ENCODE measurements around the gene KCNH2. TPM values are rescaled to one million over a fixed set of nuclear protein-coding genes. Genes with fewer than 3 reads are reported as not detected.

The KCNH2 gene
- total and polyA plus RNA-seq, 2 of the 8 experiments (the other 6 are each of a cell fraction or from before 2014, with no cell fraction given), result 8.0 to 15.0 TPM

DNA sequence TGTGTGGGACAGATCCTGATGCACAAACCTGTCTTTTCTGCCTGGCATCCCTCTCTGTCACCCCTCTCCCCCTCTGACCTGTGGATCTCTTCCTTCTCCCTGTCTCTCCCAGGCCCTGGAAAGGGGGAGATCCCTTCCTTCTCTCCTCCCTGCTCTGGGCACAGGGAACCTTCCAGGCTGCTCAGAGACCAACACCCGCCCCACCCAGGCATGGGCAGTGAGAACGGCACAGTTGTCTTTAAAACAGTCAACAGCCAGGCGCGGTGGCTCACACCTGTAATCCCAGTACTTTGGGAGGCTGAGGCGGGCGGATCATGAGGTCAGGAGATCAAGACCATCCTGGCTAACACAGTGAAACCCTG, 34.7 kb downstream of the KCNH2 start (continued):
- TF ChIP-seq, protein P1, sequence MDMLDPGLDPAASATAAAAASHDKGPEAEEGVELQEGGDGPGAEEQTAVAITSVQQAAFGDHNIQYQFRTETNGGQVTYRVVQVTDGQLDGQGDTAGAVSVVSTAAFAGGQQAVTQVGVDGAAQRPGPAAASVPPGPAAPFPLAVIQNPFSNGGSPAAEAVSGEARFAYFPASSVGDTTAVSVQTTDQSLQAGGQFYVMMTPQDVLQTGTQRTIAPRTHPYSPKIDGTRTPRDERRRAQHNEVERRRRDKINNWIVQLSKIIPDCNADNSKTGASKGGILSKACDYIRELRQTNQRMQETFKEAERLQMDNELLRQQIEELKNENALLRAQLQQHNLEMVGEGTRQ (IDR thresholded peaks at IDR 0.05; ENCODE audit: low read length), result no peak
- no peak for TF ChIP-seq HDAC6 (IDR thresholded peaks at IDR 0.05; ENCODE audit: low read depth, low read length)
- TF ChIP-seq, protein P2, sequence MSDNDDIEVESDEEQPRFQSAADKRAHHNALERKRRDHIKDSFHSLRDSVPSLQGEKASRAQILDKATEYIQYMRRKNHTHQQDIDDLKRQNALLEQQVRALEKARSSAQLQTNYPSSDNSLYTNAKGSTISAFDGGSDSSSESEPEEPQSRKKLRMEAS (IDR thresholded peaks at IDR 0.05), result no peak
- no peak for TF ChIP-seq EGR1 (IDR thresholded peaks at IDR 0.05; ENCODE audit: borderline replicate concordance, low read depth, low read length)
- no peak for TF ChIP-seq JUN (IDR thresholded peaks at IDR 0.05; ENCODE audit: low read depth, low read length)
- no peak for TF ChIP-seq PHF8 (conservative IDR thresholded peaks at IDR 0.05; ENCODE audit: low read depth, low read length)

All from H1 (cell line).